Upper lobe of right lung (tissue), 1 donor: ENCODE measurements around the gene TRIM47. TPM values are rescaled to one million over a fixed set of nuclear protein-coding genes. Genes with fewer than 3 reads are reported as not detected.

Experiments
- ATAC-seq: fragments of 200-7000 bp; cut with Tn5 transposase; one replicate; pipeline ENCODE4 v1.9.1; 2020; ENCODE audit warnings: mild to moderate bottlenecking, moderate library complexity
- DNase-seq: peaks from one replicate; pipeline ENCODE4 v3.0.0-alpha.2; 2020
- H3K27ac ChIP-seq: fragments of 200-600 bp; one replicate; pipeline ENCODE4 v1.8.0; 2022
- H3K27me3 ChIP-seq: fragments of 200-600 bp; one replicate; pipeline ENCODE4 v1.8.0; 2022; ENCODE audit warnings: mild to moderate bottlenecking
- H3K36me3 ChIP-seq: fragments of 200-600 bp; one replicate; pipeline ENCODE4 v1.8.0; 2022
- H3K4me1 ChIP-seq: fragments of 200-600 bp; one replicate; pipeline ENCODE4 v1.8.0; 2022
- H3K4me3 ChIP-seq: fragments of 200-600 bp; one replicate; pipeline ENCODE4 v1.8.0; 2022; ENCODE audit warnings: mild to moderate bottlenecking
- H3K9me3 ChIP-seq: fragments of 200-600 bp; one replicate; pipeline ENCODE4 v1.8.0; 2022
- intact Hi-C: fragments of 100-400 bp; cut with DNase I; formaldehyde crosslinking; loops from one replicate; pipeline ENCODE4 v1.11.0; 2022
- total RNA-seq: library from RNA; stranded (reverse); fragmentation: NEBNext Ultra II Directional; extraction: Animal tissue kit (Norgen Biotek cat#: 25700); gene quantifications from one replicate; pipeline ENCODE4 v1.2.1, GENCODE V29; 2021
- TF ChIP-seq, protein P1 (sequence below): fragments of 200-600 bp; IDR thresholded peaks from one replicate; pipeline ENCODE4 v1.8.0; 2022; ENCODE audit warnings: antibody characterized with exemption
- donor health status: DM: no; HTN: yes; CAD: no; lungs with severe emphysema.

Gene TRIM47
- total RNA-seq, 1 donor from 2014 or later, result 31.0 TPM

DNA sequence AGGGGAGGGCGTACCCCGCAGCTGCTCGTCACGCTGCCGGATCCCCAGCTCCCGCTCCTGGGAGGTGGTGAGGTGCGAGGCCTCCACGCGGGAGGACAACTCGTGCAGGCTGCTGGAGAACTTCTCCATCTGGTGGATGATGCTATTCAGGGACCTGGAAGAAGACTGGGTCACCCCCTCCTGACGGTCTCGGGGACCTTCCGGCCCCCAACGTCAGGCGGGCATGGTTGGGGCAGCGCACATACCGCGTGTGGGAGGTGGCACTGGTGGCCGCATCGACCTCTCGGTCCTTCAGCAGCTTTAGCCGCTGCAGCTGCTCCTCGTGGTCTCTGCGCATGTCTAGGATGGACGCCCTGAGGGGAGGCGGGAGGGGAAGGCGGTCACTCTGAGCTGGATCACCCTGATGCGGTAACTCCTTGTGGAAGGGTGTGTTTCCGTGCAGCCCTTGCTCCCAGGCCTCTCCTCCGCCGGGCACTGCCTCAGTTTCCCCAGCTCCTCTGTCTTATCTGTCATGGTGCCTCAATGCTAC, 39.6 kb upstream of the TRIM47 start:
- Histone ChIP-seq H3K4me1 (no peaks in the 10 kb centered on the region), H3K27ac (no peak overlapping the region), H3K4me3 (no peak overlapping the region), H3K9me3 (no peaks in the 10 kb centered on the region), H3K27me3 (no peaks in the 10 kb centered on the region), H3K36me3 (no peaks in the 10 kb centered on the region)
- intact Hi-C loops, result no loop called here
- DNase-seq (no peak), ATAC-seq (no peak)
- TF ChIP-seq, protein P1, sequence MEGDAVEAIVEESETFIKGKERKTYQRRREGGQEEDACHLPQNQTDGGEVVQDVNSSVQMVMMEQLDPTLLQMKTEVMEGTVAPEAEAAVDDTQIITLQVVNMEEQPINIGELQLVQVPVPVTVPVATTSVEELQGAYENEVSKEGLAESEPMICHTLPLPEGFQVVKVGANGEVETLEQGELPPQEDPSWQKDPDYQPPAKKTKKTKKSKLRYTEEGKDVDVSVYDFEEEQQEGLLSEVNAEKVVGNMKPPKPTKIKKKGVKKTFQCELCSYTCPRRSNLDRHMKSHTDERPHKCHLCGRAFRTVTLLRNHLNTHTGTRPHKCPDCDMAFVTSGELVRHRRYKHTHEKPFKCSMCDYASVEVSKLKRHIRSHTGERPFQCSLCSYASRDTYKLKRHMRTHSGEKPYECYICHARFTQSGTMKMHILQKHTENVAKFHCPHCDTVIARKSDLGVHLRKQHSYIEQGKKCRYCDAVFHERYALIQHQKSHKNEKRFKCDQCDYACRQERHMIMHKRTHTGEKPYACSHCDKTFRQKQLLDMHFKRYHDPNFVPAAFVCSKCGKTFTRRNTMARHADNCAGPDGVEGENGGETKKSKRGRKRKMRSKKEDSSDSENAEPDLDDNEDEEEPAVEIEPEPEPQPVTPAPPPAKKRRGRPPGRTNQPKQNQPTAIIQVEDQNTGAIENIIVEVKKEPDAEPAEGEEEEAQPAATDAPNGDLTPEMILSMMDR, result no peak

DNA sequence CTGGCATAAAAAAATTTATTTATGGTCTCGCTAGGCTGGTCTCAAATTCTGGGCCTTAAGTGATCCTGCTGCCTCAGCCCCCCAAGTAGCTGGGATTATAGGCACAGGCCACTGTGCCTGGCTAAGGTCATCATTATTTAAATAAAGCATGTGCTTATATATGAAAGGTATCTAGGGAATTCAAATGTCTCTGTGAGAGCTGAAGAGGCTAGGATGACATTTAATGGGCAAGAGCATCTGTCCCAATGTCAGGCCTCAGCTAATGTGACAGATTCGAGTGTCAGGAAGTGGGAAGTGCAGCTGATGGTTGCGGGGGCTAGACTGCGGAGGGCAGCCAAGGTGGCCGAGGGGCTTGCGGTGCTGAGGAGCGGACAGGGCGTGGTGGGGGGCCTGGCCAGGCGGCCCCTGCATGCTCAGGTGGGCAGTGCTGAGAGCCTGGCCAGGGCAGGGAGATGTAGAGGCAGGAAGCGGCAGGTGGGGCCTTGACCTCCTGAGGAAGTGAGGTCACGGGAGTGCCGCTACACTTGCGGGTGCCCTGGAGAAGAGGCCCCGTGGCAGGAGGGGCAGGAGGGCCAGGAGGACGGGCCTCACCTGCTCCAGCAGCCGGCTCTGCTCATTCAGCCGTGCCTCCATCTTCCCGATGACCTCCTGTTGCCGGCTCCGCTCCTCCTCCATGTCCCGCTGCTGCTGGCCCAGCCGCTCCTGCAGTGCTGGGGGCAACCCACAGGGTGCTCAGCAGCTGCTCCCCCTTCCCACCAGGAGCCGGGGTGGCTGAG, 38.9 kb upstream of the TRIM47 start:
- Histone ChIP-seq H3K9me3 (no peaks in the 10 kb centered on the region), H3K36me3 (no peaks in the 10 kb centered on the region), H3K4me1 (no peaks in the 10 kb centered on the region), H3K4me3 (no peak overlapping the region), H3K27ac (no peak overlapping the region), H3K27me3 (no peaks in the 10 kb centered on the region)
- ATAC-seq (no peak), DNase-seq (no peak)
- TF ChIP-seq, protein P1, result no peak
- intact Hi-C loops, result no loop called here

DNA sequence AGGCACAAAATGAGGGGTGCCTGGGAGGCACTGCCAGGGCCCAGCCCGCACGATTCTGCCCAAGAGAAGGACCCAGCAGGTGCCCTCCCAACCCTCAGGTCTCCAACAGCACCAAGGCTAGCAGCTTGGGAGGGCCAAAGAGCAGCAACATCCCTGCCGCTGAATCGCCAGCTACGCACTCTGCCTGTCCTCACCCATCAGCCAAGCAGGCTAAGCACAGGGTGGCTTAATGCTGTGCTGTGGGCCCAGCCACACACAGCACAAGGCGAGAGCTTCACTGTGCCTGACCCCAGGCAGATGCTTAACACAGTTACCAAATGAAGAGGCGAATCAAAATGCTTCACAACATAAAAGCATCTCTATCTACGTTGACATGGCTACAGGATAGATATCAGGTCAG, 36.9 kb upstream of the TRIM47 start:
- no peak for DNase-seq
- Histone ChIP-seq H3K4me1 (no peaks in the 10 kb centered on the region), H3K27ac (no peak overlapping the region), H3K4me3 (no peak overlapping the region), H3K36me3 (no peaks in the 10 kb centered on the region), H3K9me3 (no peaks in the 10 kb centered on the region), H3K27me3 (no peaks in the 10 kb centered on the region)
- intact Hi-C loops, result no loop called here
- TF ChIP-seq, protein P1, result no peak
- no peak for ATAC-seq

DNA sequence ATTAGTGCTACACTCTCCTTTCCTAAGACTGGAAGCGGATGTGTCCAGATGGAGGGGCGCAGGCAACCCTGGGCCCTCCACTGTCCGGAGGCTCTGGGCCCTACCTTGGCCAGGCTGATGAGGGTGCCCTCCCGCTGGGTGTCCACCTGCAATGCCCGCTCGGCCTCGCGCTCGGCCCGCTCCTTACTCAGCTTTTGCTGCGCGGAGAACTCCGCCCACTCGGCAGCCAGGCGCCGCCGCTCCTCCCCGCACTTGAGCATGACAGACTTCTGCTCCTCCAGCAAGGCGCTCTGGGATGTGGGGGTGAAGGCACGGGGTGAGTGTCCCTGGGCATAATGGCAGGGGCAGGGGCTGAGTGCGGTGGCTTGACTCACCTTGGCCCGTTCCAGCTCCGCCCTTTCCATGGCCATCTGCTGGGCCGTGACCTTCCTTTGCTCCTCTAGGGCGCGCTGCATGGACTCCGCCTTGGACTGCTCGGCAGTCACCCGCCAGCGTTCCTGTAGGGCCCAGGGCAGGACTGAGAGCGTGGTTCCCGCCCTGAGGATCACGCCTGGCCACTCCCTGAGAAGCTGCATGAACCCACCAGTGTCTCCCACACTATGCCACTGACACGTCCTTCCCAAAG, 36.4 kb upstream of the TRIM47 start:
- Histone ChIP-seq H3K9me3 (no peaks in the 10 kb centered on the region), H3K4me1 (no peaks in the 10 kb centered on the region), H3K27ac (no peak overlapping the region), H3K4me3 (no peak overlapping the region), H3K27me3 (no peaks in the 10 kb centered on the region), H3K36me3 (no peaks in the 10 kb centered on the region)
- no peak for DNase-seq
- ATAC-seq, result no peak
- intact Hi-C loops, result no loop called here
- TF ChIP-seq, protein P1, result no peak

DNA sequence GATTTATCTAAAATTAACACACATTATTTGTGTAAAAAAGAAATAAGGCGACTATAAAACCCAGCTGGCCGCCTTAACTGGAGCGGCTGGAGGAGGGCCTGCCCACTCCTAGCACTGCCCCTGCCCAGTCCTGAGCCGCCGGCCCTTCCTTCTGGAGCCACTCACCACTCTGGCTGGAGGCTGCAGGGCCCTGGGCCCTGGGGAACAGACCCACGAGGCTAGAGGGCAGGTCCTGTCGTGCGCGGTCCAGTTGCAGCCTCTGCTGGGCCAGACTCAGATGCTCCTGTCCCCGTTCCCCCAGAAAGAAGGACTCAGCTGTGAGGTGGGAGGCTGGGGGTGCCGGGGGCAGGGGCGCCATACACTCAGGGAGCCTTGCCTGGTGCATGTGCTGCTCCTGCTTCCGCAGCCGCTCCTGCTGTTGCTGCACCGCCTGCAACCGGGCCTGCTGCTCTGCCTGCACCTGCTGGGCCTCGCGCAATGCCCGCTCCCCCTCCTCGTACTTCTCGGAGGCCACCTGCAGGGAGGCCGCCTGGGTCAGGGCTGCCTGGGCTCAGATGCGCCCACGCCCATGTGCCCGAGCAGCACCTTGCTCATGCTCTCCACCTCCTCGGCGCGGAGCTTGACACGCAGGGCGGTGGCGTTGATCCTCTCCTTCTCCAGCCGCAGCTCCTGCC, 35.3 kb upstream of the TRIM47 start:
- TF ChIP-seq, protein P1, result no peak
- H3K9me3 ChIP-seq, result no peaks in the 10 kb centered on the region
- H3K27me3 ChIP-seq, result no peaks in the 10 kb centered on the region
- ATAC-seq (no peak), DNase-seq (no peak)
- no peaks in the 10 kb centered on the region for H3K4me1 ChIP-seq
- no peak overlapping the region for H3K4me3 ChIP-seq
- H3K36me3 ChIP-seq, result no peaks in the 10 kb centered on the region
- no peak overlapping the region for H3K27ac ChIP-seq
- intact Hi-C loops, result no loop called here
